ENCODE measurements around the gene KRT3. TPM values are rescaled to one million over a fixed set of nuclear protein-coding genes. Genes with fewer than 3 reads are reported as not detected.

The KRT3 gene
- total RNA-seq, 1 donor from 2014 or later: 0.09 TPM

DNA sequence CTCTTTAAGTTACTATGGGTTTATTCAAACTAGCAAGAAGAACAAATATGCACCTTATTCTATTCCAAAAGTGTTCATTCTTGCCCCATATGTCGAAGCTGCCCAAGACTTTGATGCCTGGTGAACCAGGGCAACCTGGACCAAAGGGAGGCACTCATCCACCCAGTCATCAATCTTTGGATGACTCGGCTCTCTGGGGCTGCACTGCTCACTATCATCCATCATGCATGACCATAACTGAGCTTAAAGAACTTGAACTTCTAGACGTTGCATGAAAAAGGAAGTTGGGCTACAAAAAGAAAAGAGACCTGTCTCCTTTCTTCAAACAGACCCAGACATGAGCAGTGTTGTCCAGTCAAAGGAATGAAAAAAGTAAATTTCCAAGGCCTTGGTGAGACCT, 16.8 kb upstream of the KRT3 start:
- no peak overlapping the region for H2AFZ ChIP-seq (ENCODE audit: low read depth, low read length)
- Mint-ChIP-seq H3K4me1 (ENCODE audit: low read depth, unreplicated experiment) (peaks cover 2% of the 10 kb centered on the region), H3K27me3 (ENCODE audit: low read depth, unreplicated experiment) (peaks cover 58% of the 10 kb centered on the region), H3K9me3 (ENCODE audit: unreplicated experiment) (no peaks in the 10 kb centered on the region), H3K4me3 (ENCODE audit: unreplicated experiment) (no peak overlapping the region), H3K36me3 (ENCODE audit: low read depth, unreplicated experiment) (peaks cover 4% of the 10 kb centered on the region), H3K27ac (ENCODE audit: unreplicated experiment) (no peak overlapping the region)
- TF ChIP-seq CTCF (IDR thresholded peaks at IDR 0.05; ENCODE audit: insufficient read depth, low read depth, low read length): no peak
- no peak for TF ChIP-seq EZH2 (IDR thresholded peaks at IDR 0.05; ENCODE audit: insufficient read depth, low read length)
- no peaks in the 10 kb centered on the region for H3K4me1 ChIP-seq (ENCODE audit: insufficient read depth, low read length)
- DNase-seq (ENCODE audit: low read depth) (no peak), FAIRE-seq (no peak)
- H4K20me1 ChIP-seq (ENCODE audit: insufficient read depth, low read length): no peaks in the 10 kb centered on the region
- H3K9me3 ChIP-seq (ENCODE audit: insufficient read depth, low read depth, low read length): no peaks in the 10 kb centered on the region
- no peaks in the 10 kb centered on the region for H3K79me2 ChIP-seq (ENCODE audit: insufficient read depth, low read length)
- H3K9ac ChIP-seq (ENCODE audit: low read length): no peak overlapping the region
- H3K27ac ChIP-seq (ENCODE audit: low read depth, low read length): no peak overlapping the region
- no peaks in the 10 kb centered on the region for H3K36me3 ChIP-seq (ENCODE audit: insufficient read depth, low read length)
- H3K4me2 ChIP-seq (ENCODE audit: low read length): no peak overlapping the region
- peaks cover 31% of the 10 kb centered on the region for H3K27me3 ChIP-seq (ENCODE audit: insufficient read depth, low read length)
- no peak overlapping the region for H3K4me3 ChIP-seq (ENCODE audit: insufficient read depth, low read depth, low read length)

- Histone ChIP-seq H3K9ac (ENCODE audit: low read length) (no peak overlapping the region), H3K4me1 (ENCODE audit: insufficient read depth, low read length) (no peaks in the 10 kb centered on the region), H3K79me2 (ENCODE audit: insufficient read depth, low read length) (no peaks in the 10 kb centered on the region), H3K4me2 (ENCODE audit: low read length) (no peak overlapping the region), H2AFZ (ENCODE audit: low read depth, low read length) (no peak overlapping the region), H3K27ac (ENCODE audit: low read depth, low read length) (no peak overlapping the region), H3K27me3 (ENCODE audit: insufficient read depth, low read length) (peaks cover 36% of the 10 kb centered on the region), H3K9me3 (ENCODE audit: insufficient read depth, low read depth, low read length) (no peaks in the 10 kb centered on the region), H3K4me3 (ENCODE audit: insufficient read depth, low read depth, low read length) (no peak overlapping the region), H4K20me1 (ENCODE audit: insufficient read depth, low read length) (no peaks in the 10 kb centered on the region), H3K36me3 (ENCODE audit: insufficient read depth, low read length) (no peaks in the 10 kb centered on the region)
- DNase-seq (ENCODE audit: low read depth): no peak
- no peak overlapping the region for H3K27ac Mint-ChIP-seq (ENCODE audit: unreplicated experiment)
- H3K4me3 Mint-ChIP-seq (ENCODE audit: unreplicated experiment): no peak overlapping the region
- peaks cover 2% of the 10 kb centered on the region for H3K4me1 Mint-ChIP-seq (ENCODE audit: low read depth, unreplicated experiment)
- no peak for FAIRE-seq
- TF ChIP-seq EZH2 (IDR thresholded peaks at IDR 0.05; ENCODE audit: insufficient read depth, low read length) (no peak), CTCF (IDR thresholded peaks at IDR 0.05; ENCODE audit: insufficient read depth, low read depth, low read length) (no peak)
- H3K36me3 Mint-ChIP-seq (ENCODE audit: low read depth, unreplicated experiment): peaks cover 4% of the 10 kb centered on the region
- H3K27me3 Mint-ChIP-seq (ENCODE audit: low read depth, unreplicated experiment): peaks cover 61% of the 10 kb centered on the region
- H3K9me3 Mint-ChIP-seq (ENCODE audit: unreplicated experiment): no peaks in the 10 kb centered on the region
These were observed 16.1 kb upstream of the KRT3 start for GRCh38 chr12:52812073-52812400.

DNA sequence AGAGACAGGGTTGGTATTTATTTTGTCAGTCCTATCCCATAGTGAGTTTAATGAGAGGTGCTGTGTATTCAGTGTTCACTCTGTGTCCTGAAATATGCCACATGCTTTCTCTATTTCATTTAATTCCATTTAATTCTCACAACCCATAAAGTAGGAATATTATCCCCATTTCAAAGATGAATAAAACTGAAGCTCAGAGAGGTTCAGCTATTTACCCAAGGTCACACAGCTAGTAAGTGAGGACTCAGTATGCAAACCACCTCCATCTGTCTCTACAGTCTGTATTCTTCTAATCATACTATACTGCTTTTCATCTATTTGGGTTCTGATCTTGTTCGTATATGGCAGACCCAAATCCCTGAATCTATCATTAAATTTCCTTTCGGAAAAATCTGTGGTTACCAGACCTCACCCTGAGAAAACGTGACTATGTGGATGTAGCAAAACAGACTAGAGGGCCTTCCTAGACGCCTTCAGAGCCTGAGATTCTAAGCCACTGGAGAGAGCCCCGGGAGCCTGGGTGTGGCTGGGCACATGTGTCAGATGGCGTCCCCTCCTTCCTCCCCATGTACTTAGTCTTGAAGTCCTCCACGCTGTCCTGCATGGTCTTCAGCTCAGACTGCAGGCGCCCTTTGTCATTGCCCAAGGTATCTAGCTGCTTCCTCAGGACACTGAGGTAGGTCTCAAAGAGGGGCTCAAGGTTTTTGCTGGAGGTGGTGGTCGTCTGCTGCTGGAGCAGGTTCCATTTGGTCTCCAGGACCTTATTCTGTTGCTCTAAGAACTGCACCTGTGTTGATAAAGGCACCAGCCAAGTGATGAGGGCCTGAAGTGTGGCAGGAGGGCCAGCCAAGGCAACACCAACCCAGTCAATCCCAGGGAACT, 15.5 kb upstream of the KRT3 start:
- FAIRE-seq: no peak
- no peak overlapping the region for H3K27ac Mint-ChIP-seq (ENCODE audit: unreplicated experiment)
- H3K4me1 Mint-ChIP-seq (ENCODE audit: low read depth, unreplicated experiment): peaks cover 2% of the 10 kb centered on the region
- peaks cover 63% of the 10 kb centered on the region for H3K27me3 Mint-ChIP-seq (ENCODE audit: low read depth, unreplicated experiment)
- no peak overlapping the region for H3K27ac ChIP-seq (ENCODE audit: low read depth, low read length)
- no peak overlapping the region for H3K9ac ChIP-seq (ENCODE audit: low read length)
- H3K4me1 ChIP-seq (ENCODE audit: insufficient read depth, low read length): no peaks in the 10 kb centered on the region
- no peak for DNase-seq (ENCODE audit: low read depth)
- H3K36me3 Mint-ChIP-seq (ENCODE audit: low read depth, unreplicated experiment): peaks cover 4% of the 10 kb centered on the region
- H3K9me3 ChIP-seq (ENCODE audit: insufficient read depth, low read depth, low read length): no peaks in the 10 kb centered on the region
- H3K4me3 Mint-ChIP-seq (ENCODE audit: unreplicated experiment): no peak overlapping the region
- no peaks in the 10 kb centered on the region for H3K36me3 ChIP-seq (ENCODE audit: insufficient read depth, low read length)
- H3K4me3 ChIP-seq (ENCODE audit: insufficient read depth, low read depth, low read length): no peak overlapping the region
- TF ChIP-seq CTCF (IDR thresholded peaks at IDR 0.05; ENCODE audit: insufficient read depth, low read depth, low read length) (no peak), EZH2 (IDR thresholded peaks at IDR 0.05; ENCODE audit: insufficient read depth, low read length) (no peak)
- peaks cover 36% of the 10 kb centered on the region for H3K27me3 ChIP-seq (ENCODE audit: insufficient read depth, low read length)
- H3K9me3 Mint-ChIP-seq (ENCODE audit: unreplicated experiment): no peaks in the 10 kb centered on the region
- no peaks in the 10 kb centered on the region for H4K20me1 ChIP-seq (ENCODE audit: insufficient read depth, low read length)
- no peak overlapping the region for H3K4me2 ChIP-seq (ENCODE audit: low read length)
- H2AFZ ChIP-seq (ENCODE audit: low read depth, low read length): no peak overlapping the region
- H3K79me2 ChIP-seq (ENCODE audit: insufficient read depth, low read length): no peaks in the 10 kb centered on the region

Measured in astrocyte (in vitro differentiated cells and primary cell).